ENCODE data around the gene CES3.

The CES3 gene, protein sequence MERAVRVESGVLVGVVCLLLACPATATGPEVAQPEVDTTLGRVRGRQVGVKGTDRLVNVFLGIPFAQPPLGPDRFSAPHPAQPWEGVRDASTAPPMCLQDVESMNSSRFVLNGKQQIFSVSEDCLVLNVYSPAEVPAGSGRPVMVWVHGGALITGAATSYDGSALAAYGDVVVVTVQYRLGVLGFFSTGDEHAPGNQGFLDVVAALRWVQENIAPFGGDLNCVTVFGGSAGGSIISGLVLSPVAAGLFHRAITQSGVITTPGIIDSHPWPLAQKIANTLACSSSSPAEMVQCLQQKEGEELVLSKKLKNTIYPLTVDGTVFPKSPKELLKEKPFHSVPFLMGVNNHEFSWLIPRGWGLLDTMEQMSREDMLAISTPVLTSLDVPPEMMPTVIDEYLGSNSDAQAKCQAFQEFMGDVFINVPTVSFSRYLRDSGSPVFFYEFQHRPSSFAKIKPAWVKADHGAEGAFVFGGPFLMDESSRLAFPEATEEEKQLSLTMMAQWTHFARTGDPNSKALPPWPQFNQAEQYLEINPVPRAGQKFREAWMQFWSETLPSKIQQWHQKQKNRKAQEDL

DNA sequence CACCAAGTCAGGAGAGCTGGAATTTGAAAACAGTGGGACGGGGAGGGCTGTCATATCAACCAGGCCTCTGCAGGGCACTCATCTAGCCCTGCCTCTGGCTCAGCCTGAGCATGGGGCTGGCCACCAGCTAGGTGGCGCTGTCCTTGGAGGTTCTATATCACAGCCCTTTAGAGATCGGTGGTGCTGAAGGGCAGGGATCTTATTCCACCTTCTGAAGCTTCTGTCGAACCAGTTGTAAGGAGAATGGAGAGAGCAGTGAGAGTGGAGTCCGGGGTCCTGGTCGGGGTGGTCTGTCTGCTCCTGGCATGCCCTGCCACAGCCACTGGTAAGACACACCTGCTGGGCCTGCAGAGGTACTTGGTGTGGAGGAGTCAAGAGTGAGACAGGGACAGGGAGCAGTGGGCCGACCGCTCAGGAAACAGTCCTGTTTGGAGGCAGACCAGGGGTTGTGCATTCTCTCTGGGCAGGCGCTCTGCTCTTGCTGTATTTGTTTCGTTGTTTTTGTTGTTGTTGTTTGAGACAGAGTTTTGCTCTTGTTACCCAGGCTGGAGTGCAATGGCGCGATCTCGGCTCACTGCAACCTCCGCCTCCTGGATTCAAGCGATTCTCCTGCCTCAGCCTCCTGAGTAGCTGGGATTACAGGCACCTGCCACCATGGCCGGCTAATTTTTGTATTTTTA is at the start of gene CES3:
TSS of gene CES3 (plus strand) at position 202 of the 680 bp plus-strand sequence. CDS start at position 244, 42 bp downstream.
- DNase-seq (ENCODE audit: low spot score), result peak; percentile 77

DNA sequence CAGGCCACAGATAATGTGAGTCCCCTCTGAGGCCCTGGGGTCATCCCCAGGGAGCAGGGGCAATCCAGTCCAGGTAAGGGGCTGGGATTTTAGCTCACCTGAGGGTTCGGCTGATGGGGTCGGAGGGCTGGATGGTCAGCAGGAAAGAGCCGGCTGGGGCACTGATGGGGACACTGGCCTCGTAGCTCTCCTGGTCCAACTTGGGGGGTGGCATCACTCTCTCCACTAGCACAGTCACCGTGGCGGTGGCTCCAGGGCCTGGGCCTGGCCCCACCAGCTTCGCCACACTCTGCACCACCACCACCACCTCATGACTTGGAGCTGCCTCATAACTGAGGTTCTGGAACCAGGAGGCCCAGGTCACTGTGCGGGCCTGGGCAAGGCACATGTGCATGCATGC is 49.3 kb upstream of the CES3 start:
- DNase-seq (ENCODE audit: low spot score), result no peak

DNA sequence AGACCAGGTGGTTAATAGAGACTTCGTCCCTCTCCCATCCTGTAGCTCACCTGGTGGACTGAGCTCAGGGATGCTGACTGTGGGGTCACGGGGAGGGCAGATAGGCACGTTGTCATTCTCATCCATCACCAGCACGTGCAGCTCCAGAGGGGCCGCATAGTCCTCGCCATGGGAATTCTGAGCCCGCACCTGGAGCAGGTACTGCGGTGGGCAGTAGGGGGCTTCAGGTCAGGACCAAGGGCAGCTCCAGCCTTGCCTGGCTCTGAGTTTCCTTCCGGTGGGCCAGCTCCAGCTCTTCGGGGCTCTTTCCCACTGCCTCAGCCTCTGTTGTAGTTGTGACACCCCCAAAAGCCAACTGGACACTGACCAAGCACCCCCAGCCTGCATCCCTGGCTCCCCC is 48.0 kb upstream of the CES3 start:
- DNase-seq (ENCODE audit: low spot score), result no peak

DNA sequence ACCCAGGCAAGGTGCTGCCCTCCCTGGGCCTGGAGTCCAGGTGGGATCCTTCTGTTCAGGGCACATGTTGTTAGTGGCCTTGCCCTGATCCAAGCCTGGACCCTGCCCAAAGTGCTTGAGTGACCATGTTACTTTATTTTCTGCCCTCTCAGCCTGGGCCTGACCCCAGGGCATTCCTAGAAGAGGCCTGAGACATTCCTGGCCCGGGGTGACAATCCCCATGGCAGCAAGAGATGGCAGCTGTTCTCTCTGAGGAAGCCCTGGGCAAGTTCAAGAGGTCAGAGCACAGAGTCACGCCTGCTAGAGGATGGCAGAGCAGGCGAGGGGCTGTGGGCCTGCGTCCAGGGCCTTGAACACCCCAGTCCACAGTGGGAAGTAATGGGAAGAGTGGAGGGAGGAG is 47.4 kb upstream of the CES3 start:
- DNase-seq (ENCODE audit: low spot score), result no peak

GRCh38 chr16:66914541-66914940 is 46.5 kb upstream of the CES3 start:
- no peak for DNase-seq (ENCODE audit: low spot score)

DNA sequence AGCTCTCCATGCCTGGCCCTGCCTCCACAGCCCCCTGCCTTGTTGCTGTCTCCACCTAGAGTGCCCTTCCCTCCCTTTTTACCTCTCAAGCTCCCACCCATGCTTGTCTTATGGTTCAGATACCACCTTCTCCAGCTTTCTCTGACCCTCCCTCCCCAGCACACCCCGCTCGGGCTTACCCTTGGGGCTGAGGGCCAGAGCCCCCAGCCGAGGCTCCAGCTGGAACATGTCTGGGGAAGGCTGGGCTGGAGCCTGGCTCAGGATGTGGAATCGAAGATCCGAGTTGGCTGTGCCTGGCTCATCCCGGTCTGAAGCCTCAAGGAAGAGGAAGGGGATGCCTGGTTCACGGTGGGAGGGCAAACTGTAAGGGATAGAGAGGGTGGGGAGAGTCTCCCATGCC is 46.0 kb upstream of the CES3 start:
- no peak for DNase-seq (ENCODE audit: low spot score)

DNA sequence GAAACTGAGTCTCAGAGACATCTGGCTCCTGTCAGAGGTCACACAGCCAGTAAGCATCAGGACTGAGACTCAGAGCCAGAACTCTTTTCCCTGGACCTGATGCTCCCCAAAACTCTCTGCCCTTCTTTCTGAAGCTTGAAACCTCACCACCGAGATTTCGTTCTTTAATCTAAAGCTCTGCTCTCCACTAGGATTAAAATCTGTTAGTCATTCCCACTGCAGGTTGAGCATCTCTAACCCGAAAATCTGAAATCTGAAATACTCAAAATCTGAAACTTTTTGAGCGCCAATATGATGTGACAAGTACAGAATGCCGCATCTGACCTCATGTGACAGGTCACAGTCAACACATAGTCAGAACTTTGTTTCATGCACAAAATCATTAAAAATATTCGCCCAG is 44.5 kb upstream of the CES3 start:
- DNase-seq (ENCODE audit: low spot score), result no peak

DNA sequence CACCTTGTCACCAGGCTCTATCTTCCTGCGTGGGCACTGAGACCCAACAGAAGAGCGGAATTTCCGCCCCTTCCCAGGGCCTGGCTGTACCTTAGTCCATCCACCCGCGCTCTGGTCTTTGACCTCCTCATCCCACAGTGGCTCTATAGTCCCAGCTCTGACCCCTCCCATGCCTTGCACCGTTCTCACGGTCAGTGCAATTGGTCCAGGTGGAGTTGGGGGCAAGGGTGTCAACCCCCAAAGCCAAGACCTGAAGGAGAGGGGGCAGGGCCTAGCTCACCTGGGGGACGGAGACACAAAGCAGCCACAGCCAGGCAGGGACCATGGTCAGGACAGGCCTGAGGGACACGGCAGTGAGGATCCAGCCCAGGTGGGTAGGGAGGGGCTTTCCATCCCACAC is 43.3 kb upstream of the CES3 start:
- DNase-seq (ENCODE audit: low spot score), result no peak

DNA sequence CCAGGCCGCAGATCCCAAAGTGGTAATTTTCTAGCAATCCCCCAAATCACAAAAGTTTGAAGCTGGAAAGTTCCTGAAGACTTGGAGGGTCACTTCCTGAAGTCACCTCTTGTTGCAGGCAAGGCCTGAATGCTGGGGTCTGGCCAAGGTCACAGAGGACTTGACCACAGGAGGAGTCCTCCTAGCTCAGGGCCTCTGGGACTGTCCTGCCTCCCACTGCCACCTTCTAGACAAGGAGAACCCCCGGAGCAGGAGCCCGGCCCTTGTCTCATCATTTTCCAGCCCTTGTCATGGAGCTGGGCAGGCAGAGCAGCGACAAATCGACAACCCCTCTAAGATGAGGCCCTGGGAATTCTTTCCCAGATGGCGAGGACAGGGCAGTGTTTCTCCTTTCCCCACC is 42.7 kb upstream of the CES3 start:
- DNase-seq (ENCODE audit: low spot score), result no peak

DNA sequence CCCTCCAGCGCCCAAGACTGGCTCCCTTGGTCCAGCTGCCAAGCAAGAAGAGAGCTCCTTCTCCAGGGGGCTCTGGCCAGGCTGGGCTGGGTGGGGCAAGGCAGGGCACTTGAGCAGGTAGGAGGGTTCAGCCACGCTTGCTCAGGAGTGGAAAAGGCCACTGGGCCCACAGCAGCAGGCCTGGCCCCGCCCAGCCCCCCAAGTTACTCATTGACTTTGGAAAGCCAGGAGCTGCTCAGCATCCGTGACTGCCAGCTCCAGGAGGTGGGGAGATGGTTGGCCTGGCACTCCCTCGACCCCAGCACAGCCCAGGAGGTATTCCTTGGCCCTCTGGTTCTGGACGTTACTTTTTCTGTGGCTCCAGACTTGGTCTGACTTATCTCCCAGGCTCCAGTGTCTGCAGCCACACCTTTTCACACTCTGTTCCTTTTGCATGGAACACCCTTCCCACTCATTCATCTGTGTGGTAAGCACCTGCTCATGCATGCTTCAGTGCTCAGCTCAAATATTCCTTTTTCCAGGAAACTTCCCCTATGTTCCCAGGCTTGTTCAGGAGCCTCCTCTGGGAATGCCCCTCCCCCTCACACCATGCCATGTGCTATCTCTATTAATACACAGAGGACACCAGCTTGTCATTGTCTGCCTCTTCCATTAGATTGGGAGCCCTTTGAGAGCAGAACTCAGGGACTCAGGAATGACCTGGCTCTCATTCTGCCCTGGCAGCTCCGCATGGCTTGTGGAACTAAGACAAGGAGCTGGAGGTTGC is 42.1 kb upstream of the CES3 start, which contains the start of gene CDH16:
TSS of gene CDH16 (minus strand) at position 83 of the 766 bp plus-strand sequence. CDS start 820 bp downstream, outside the sequence.
- no peak for DNase-seq (ENCODE audit: low spot score)

DNA sequence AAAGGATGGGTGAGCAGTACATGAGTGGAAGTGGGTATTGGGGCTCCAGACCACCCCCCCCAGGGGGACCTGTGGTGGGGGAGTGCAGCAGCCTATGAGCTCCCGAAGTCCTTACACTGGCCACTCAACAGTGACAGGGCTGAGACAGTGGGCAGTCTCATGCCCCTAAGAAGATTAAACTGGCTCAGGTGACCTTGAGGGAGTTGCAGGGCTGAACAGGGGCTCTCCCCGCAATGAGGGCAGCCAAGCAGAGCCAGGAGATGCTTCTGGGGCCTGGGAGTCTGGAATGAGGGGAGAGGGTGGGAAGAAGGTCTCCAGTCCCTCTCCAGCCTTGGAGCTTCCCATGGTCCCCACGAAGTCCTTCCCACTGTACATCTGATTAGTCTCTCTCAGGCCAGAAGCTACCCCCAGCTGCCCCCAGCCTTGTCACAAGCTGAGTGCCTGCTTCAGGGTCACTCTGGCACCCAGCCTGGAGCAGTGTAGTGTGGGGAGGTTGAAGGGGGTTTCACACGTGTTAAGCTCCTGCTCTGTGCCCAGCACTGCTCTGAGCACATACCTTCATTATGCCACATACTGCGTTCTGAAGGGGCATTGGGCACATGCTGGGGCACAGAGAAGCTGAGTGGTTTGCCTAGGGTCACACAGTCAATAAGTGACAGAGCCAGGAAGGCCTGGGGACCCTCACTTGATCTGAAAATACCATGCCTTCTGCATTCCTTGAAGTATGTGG is 41.3 kb upstream of the CES3 start:
- DNase-seq (ENCODE audit: low spot score), result no peak

DNA sequence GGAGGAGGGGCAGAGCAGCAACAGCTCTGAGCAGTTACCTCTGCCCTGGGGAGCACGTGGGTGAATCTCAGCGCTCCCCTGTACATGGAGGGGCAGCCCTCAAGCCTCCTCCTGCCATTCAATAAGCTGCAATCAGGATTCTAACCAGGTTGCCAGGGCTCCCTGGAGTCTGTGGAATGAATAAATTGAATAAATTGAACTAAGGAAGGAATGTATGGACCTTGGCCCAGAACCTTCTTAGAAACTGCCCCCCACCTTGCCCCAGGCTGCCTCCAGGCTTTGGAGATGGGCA is 40.8 kb upstream of the CES3 start:
- no peak for DNase-seq (ENCODE audit: low spot score)

DNA sequence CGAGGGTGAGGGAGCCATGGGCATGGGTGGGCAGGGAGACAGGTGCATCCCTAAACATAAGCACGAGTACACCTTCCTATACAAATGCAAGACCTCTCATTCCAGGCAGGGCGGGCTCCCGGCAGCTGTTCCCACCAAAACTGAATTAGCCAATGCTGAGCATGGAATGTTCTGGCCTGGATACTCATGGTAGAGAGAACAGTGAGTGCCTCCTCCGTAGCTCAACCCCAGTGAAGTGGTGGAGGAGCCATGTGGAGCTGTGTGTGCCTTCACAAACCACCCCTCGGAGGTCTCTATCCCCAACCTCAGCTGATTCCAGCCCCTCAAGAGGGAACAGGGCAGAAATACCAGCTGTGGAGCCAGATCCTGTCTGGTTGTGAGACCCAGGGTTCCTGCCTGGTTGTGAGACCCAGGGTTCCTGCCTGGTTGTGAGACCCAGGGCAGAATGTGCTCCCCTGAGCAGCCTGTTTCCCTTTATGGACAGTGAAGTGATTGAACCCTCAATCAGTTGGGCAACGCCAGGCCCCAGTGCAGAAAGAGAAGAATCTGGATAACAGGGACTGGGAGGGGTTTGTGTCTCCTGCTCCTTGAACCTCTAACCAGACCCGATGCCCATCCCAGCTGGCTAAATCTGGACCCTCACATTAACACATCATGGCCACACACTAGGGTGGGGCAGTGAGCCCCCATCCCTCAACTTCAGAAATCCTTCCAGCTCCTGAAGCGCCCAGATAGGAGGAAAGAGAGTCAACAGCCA is 40.0 kb upstream of the CES3 start:
- DNase-seq (ENCODE audit: low spot score), result no peak

DNA sequence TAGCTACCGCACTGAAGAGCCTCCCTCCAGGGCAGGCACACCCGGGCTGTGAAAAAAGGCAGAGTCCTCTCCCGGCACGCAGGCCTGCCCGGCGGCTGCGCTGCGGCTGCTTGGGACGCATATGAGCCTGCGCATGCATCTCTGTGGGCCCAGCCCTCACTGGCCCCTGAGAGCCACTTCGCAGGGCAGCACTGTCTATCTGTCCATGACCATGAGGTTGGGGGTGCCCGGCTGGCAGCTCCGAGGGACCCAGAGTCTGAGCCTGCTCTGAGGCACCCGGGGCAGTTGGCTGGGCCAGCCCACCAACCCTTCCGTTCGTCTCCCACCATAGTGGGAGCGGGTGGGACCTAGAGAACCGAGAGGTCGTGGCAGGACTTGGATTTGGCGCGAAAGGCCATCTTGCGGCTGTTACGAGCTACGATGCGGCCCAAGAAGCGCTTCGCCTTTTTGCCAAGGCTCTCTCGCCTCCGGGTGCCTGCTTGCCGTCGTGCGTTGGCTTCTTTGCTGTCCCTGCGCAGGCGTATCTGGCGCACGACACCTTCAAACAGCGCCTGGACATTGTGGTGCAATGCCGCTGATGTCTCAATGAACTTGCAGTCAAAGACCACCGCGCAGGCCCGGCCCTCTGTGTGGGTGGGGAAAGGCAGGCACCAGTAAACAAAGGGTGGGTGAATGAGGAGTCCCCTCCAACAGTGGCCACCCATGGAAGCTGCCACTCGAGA is 39.2 kb upstream of the CES3 start:
- DNase-seq (ENCODE audit: low spot score), result no peak

GRCh38 chr16:66923247-66923731 is 37.8 kb upstream of the CES3 start:
- DNase-seq (ENCODE audit: low spot score), result peak; percentile 76

DNA sequence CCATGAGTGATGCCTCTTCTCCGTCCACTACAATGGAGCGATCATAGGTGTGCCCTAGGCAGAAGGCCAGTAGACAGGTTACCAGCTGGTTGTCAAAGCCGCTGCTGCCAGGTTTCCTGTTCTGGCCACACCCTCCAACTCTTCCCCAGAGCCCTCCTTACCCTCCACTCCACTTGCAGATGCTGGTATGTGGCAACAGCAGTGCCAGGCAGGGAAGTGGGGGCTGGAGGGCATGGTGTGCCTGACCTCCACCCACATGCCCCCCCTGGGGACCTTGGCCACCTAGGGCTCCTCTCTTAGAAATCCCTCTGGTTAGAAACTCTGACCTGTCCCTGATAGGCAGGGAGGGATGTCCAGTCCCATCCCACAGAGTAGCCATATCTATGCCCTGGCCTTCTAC is 37.2 kb upstream of the CES3 start:
- DNase-seq (ENCODE audit: low spot score), result no peak

DNA sequence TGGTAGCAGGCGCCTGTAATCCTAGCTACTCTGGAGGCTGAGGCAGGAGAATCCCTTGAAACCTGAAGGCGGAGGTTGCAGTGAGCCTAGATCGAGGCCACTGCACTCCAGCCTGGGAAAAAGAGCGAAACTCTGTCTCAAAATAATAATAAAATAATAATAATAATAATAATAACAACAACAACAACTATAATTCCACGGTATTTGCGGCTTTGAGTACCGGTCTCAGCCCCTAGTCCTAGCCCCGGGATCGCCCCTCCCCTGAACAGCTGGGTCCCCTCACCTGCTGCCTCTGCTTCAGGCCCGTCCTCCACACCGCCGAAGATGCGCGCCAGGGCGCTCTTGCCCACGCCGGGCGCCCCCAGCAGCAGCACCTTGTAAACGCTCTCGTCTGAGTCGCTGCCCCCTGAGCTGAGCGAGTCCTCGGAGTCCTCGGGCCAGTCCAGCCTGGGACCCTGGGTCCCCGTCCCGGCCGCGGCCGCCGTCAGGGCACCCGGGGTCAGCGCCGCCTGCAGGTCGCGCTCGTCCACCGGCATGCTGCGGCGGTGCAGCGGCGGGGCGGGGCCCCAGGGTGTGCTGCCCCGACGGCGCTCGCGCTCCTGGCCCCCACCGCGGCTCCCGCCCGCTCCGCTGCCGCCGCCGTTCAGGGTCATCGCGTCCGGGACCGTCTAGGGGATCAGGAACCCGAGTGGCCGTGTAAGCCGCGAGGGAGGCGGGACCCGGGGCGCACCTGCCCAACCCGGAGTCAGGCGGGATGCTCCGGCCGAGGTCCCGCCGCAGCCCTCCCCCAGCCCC is 36.3 kb upstream of the CES3 start:
- DNase-seq (ENCODE audit: low spot score), result peak; percentile 80

DNA sequence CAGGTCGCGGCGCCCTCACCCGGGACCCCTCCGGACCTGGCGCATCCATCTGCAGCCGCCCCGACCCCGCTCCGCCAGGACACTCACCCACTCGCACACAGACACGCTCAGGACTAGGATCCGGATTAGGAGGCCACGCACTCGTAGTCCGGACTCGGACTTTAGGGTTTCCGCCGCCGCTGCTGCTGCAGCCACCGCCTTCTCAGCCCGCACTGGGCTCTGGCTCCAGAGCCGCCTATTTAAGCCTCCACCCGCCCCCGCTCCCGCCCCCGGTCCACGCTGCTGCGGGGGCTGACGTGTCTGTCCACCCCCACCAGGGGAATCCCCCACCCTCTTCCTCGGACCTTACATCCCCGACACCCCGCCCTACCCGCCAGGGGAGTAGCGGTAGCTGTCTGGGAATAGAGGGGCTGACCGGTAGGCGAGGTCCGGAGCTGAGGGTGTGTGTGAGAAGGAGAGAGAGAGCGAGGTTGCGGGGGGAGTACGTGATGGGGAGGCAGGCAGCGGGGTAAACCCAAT is 35.7 kb upstream of the CES3 start, which contains the start of gene RRAD:
TSS of gene RRAD (minus strand) at position 214 of the 519 bp plus-strand sequence. CDS start 356 bp downstream, outside the sequence.
- peak; percentile 75 for DNase-seq (ENCODE audit: low spot score)
